DMS 273 (cell line): Measurements from ENCODE around the gene FADS1.

ENCODE experiments used
- DNase-seq: peaks from one replicate; lab custom pipeline; 2025; ENCODE audit not compliant: unreplicated experiment; lab: John Stamatoyannopoulos, UW

Gene FADS1

DNA sequence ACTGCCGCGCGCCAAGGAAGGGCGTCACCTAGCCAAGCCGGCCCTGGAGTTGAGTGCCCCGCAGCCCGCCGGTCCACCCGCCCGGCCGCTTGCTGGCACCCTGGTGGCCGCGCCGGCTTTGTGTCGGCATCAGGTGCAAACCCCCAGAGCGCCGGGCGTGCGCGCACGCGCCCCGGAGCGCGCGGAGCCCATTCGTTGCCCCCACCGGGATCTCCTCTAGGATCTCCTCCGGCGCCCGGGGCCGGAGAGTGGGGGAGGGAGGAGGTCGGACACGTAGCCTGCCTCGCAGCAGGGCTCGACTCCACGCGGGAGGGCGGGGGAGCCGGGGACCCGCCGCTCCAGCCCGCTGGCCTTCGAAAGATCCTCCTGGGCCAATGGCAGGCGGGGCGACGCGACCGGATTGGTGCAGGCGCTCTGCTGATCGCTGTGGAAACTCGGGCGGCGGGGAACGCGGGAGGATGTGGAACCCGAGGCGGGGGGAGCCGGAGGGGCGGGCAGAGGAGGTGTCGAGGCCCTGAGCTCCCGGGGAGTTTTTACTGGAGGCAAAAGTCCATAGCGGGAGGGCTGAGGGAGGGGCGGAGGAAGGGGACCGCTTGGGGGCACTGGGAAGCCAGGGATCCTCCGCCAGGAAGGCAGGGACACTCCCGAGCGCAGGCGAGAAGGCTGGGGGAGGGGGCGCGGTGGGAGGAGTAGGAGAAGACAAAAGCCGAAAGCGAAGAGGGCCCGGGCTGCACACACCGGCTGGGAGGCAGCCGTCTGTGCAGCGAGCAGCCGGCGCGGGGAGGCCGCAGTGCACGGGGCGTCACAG lies 11.0 kb upstream of the FADS1 start, which contains the start of gene FADS2:
FADS2 (plus strand) TSS at position 730 of the 808 bp plus-strand sequence. CDS start 91 bp downstream, outside the sequence.
- DNase-seq: peak; percentile 89

GRCh38 chr11:61826930-61827570 lies 10.2 kb upstream of the FADS1 start:
- no peak for DNase-seq

GRCh38 chr11:61820174-61820573 lies 3.4 kb upstream of the FADS1 start:
- no peak for DNase-seq

- no peak for DNase-seq
These were observed 834 bp upstream of the FADS1 start for GRCh38 chr11:61817471-61818202.

GRCh38 chr11:61815790-61816735 lies 740 bp downstream of the FADS1 start:
- DNase-seq: peak; percentile 90

- DNase-seq: peak; percentile 84
These were observed 1.6 kb downstream of the FADS1 start for GRCh38 chr11:61814958-61815789.

- DNase-seq: peak; percentile 49
These were observed 2.4 kb downstream of the FADS1 start for GRCh38 chr11:61814247-61814957.

GRCh38 chr11:61812736-61813411 lies 3.9 kb downstream of the FADS1 start:
- DNase-seq: no peak

- no peak for DNase-seq
These were observed 5.0 kb downstream of the FADS1 start for GRCh38 chr11:61811831-61812230.

GRCh38 chr11:61810671-61811175 lies 6.1 kb downstream of the FADS1 start:
- no peak for DNase-seq

DNA sequence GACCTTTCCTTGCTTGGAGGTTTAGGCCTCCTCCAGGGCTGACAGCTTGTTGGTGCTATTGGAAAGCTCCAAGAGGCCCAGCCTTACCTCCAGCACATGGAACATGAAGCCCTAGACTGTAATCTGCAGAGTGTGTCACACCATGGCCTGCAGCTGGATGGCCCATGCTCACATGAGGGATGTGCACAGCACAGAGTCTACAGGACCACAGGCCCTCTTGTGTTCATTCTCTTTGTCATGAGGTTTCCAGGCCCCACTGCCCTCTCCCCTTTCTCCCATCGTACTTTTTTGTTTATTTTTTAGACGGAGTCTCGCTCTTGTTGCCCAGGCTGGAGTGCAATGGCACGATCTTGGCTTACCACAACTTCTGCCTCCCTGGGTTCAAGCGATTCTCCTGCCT lies 10.0 kb downstream of the FADS1 start:
- no peak for DNase-seq

- no peak for DNase-seq
These were observed 11.7 kb downstream of the FADS1 start for GRCh38 chr11:61805146-61805545.

DNA sequence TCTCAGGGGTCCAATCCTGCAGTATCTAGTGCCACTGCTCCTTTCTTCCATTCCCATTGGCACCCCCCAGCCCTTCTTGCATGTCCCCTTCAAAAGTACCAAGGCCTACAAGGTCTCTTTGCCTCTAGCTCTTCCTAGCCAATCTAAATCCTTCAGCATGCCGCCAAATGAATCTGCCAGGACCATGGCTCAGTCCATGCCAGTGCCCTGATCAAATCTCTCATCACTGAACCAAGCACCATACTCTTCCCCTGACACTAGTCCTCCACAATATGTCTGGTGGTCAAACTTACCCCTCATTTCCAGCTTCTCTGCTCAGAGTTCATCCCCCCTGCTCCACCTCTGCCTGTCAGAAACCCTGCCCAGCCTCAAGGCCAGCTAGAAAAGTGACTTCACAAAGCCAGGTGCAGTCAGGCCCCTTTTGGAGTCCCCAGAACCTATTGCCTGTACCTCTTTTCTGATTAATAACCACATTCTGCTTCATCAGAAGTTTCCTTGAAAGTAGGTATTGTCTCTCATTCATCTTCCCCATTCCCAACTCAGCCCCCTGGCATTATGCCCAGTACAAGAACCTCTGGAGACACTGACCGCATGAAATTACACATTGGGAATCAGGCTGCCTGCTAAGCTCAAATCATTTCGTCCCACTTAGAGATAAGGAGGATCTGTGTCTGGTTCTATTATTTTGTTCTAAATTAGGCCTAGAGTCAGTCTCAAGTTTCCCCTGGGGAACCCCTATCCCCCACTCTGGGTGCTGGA lies 12.7 kb downstream of the FADS1 start:
- no peak for DNase-seq

- DNase-seq: no peak
These were observed 14.2 kb downstream of the FADS1 start for GRCh38 chr11:61802605-61803004.

- DNase-seq: no peak
These were observed 16.2 kb downstream of the FADS1 start for GRCh38 chr11:61800331-61801281.

DNA sequence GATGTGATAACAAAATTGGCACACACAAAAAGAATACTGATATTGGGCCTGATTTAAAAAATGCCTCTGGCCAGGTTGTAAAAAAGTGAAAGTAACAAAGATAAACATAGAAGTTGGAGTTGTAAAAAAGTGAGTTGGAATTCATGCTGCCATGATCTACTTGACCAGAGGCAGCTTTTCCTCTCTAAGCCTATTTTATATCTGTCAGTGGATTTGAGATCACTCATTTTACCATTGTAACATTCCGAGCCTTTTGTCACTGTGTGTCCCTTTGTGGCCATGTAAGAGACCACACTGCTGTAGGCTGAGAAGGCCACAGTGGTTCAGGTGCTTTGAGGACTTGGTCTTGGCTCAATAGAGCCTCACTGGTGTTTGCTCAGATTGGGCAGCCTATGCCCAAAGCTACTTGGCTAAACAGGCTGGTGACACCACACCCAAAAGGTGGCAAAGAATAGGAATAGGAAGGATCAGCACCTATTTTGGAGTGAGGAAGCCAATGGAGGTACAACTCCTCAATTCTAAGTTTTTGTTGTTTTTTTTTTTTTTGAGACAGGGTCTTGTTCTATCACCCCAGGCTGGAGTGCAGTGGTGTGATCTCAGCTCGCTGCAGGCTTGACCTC lies 17.0 kb downstream of the FADS1 start:
- DNase-seq: no peak
